LNCaP clone FGC (cell line): Measurements from ENCODE around the gene DHRS12.
"Not testable (repeated sequence)": the region's sequence is repeated elsewhere in the genome, so short reads cannot be mapped to it uniquely, and the experiment has no call there.

ENCODE experiments used
- DNase-seq: peaks from one replicate; pipeline ENCODE4 v3.0.0-alpha.2; 2011; ENCODE audit warnings: low read depth
- H3K4me3 ChIP-seq: 2 replicates; pipeline ENCODE4 v1.5.1; 2011; ENCODE audit warnings: mild to moderate bottlenecking, low read depth, low read length, control low read depth
- CTCF ChIP-seq: IDR thresholded peaks from 2 replicates; pipeline ENCODE4 v1.5.1; 2012; ENCODE audit warnings: mild to moderate bottlenecking; ENCODE audit not compliant: control insufficient read depth, insufficient read depth; ENCODE audit errors: extremely low read depth

DHRS12 gene

GRCh38 chr13:51827254-51827653, 23.3 kb upstream of the DHRS12 start:
- no peak for DNase-seq
- no peak for TF ChIP-seq CTCF
- H3K4me3 ChIP-seq, result no peak overlapping the region

GRCh38 chr13:51826606-51827005, 22.6 kb upstream of the DHRS12 start:
- TF ChIP-seq CTCF, result no peak
- H3K4me3 ChIP-seq, result no peak overlapping the region
- no peak for DNase-seq

DNA sequence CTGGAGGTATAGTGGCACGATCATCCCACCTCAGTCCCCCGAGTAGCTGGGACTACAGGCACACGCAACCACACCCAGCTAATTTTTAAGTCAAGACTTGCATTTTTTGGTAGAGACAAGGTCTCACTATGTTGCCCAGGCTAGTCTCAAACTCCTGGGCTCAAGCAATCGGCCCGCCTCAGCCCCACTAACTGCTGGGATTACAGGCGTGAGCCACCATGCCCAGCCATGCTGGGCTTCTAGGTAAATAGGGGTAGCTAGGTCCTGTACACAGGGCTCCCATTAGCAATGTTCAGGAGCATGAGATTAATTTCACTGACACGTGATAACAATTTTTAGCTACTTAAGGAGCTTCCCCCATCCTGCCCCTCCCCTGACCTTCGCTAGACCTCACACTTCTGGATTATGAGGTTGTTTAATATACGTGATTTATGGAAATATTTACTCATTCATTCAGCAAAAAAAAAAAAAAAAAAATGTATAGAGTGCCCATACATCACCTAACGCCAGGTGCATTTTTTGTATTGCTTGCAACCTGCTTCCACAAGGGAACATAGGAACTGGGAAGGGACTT, 21.8 kb upstream of the DHRS12 start:
- no peak for TF ChIP-seq CTCF
- no peak for DNase-seq

DNA sequence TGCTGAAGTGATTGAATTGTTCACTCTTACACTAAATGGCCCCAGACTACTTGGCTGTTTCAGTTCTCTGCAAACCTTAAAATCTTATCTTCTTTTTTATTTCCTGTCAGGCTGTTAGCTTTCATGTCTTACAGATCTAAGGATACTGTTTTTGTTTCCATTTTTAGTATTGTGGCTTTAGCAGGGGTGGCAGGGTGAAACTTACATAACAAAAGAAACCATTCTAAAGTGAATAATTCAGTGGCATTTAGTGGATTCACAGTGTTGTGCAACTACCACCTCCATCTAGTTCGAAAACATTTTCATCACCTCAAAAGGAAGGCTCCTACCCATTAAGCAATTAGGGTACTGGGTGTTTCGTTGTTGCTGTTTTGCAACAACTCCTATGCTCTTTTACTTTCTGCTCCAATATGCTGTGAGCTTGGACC, 21.2 kb upstream of the DHRS12 start:
- TF ChIP-seq CTCF, result no peak
- no peak for DNase-seq
- H3K4me3 ChIP-seq, result no peak overlapping the region

More for the DNA sequence above, 21.8 kb upstream of the DHRS12 start:
- no peak overlapping the region for H3K4me3 ChIP-seq

GRCh38 chr13:51824712-51825111, 20.7 kb upstream of the DHRS12 start:
- DNase-seq, result not testable (repeated sequence)

DNA sequence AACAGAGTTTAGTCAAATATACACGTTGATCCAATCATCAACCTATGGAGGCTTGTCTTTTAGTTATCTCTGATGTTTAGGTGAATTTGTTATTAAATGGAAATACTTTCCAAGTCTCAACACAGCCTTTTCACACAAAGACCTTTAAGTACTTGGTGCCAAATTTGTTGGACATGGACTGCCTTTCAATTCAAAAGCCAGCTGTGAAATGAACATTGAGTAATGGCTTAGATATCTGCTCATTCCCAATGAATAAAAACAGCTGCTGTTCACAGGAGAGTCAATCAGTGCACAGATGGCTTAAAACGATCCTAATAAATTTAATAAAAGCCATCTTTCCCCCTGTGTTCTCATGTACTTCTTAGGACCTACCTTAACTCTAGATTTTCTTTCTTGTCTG, 19.9 kb upstream of the DHRS12 start:
- DNase-seq, result no peak
- no peak for TF ChIP-seq CTCF
- H3K4me3 ChIP-seq, result no peak overlapping the region

More at GRCh38 chr13:51824712-51825111, 20.7 kb upstream of the DHRS12 start:
- not testable (repeated sequence) for H3K4me3 ChIP-seq

DNA sequence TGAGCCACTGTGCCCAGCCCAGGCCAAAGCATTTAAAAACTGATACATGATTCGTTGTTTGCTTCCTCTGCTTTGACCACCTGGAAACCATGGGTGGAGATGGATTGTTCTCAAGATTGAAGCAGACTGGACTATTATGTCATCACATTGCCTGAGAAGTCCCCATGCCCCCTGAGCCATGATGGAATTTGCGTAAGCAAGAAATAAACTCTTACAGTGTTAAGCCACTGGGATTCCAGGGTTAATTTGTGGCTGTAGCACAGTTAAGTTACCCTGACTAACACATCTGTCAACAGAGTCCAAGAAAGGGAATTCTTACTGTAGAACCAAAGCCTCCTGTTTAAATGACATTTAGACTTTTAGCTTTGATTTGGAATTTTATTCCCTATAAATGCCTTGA, 19.4 kb upstream of the DHRS12 start:
- no peak for DNase-seq
- H3K4me3 ChIP-seq, result no peak overlapping the region
- TF ChIP-seq CTCF, result no peak
